MG63 (cell line): ENCODE results near the gene FLT1. TPM values are rescaled to one million over a fixed set of nuclear protein-coding genes. Genes with fewer than 3 reads are reported as not detected.

Source experiments
- DNase-seq: peaks from one replicate; pipeline ENCODE4 v3.0.0-alpha.2; 2020
- H3K27me3 ChIP-seq: fragments of 250-450 bp; sonication (Bioruptor Pico); 2 replicates; pipeline ENCODE4 v1.5.1; 2020; ENCODE audit warnings: mild to moderate bottlenecking, moderate library complexity
- H3K36me3 ChIP-seq: fragments of 250-450 bp; sonication (Bioruptor Pico); 2 replicates; pipeline ENCODE4 v1.5.1; 2020; ENCODE audit warnings: mild to moderate bottlenecking, moderate library complexity
- H3K4me3 ChIP-seq: fragments of 250-450 bp; sonication (Bioruptor Pico); 2 replicates; pipeline ENCODE4 v1.5.1; 2020; ENCODE audit warnings: mild to moderate bottlenecking, moderate library complexity
- H3K9me3 ChIP-seq: fragments of 250-450 bp; sonication (Bioruptor Pico); 2 replicates; pipeline ENCODE4 v1.5.1; 2020; ENCODE audit warnings: mild to moderate bottlenecking, moderate library complexity
- total RNA-seq: library from RNA; depleted of rRNA; stranded (reverse); fragments of >200 nt; shearing (Covaris generic); gene quantifications from 2 replicates; pipeline ENCODE4 v1.2.3, GENCODE V29; 2014; ENCODE audit warnings: low replicate concordance

The FLT1 gene
- total RNA-seq, 1 experiment from 2014 or later: 0.66 TPM

- no peaks in the 10 kb centered on the region for H3K36me3 ChIP-seq
- H3K4me3 ChIP-seq: no peak overlapping the region
- no peak for DNase-seq
- no peaks in the 10 kb centered on the region for H3K9me3 ChIP-seq
- no peaks in the 10 kb centered on the region for H3K27me3 ChIP-seq
Observed at GRCh38 chr13:28318496-28318895, 176.4 kb downstream of the FLT1 start.

- Histone ChIP-seq H3K36me3 (no peaks in the 10 kb centered on the region), H3K27me3 (no peaks in the 10 kb centered on the region), H3K9me3 (no peaks in the 10 kb centered on the region), H3K4me3 (no peak overlapping the region)
- no peak for DNase-seq
Observed at GRCh38 chr13:28316836-28317235, 178.1 kb downstream of the FLT1 start.

GRCh38 chr13:28316129-28316528 is 178.8 kb downstream of the FLT1 start:
- DNase-seq: no peak
- Histone ChIP-seq H3K4me3 (no peak overlapping the region), H3K36me3 (no peaks in the 10 kb centered on the region), H3K9me3 (no peaks in the 10 kb centered on the region), H3K27me3 (no peaks in the 10 kb centered on the region)

- H3K9me3 ChIP-seq: no peaks in the 10 kb centered on the region
- H3K27me3 ChIP-seq: no peaks in the 10 kb centered on the region
- DNase-seq: no peak
- H3K36me3 ChIP-seq: no peaks in the 10 kb centered on the region
- no peak overlapping the region for H3K4me3 ChIP-seq
Observed at GRCh38 chr13:28314879-28315278, 180.0 kb downstream of the FLT1 start.

- Histone ChIP-seq H3K4me3 (no peak overlapping the region), H3K27me3 (no peaks in the 10 kb centered on the region), H3K9me3 (no peaks in the 10 kb centered on the region), H3K36me3 (no peaks in the 10 kb centered on the region)
- DNase-seq: no peak
Observed at GRCh38 chr13:28313579-28313978, 181.3 kb downstream of the FLT1 start.

- no peaks in the 10 kb centered on the region for H3K36me3 ChIP-seq
- H3K9me3 ChIP-seq: no peaks in the 10 kb centered on the region
- no peaks in the 10 kb centered on the region for H3K27me3 ChIP-seq
- DNase-seq: no peak
- H3K4me3 ChIP-seq: no peak overlapping the region
Observed at GRCh38 chr13:28306325-28306724, 188.6 kb downstream of the FLT1 start.

- H3K27me3 ChIP-seq: no peaks in the 10 kb centered on the region
- no peak overlapping the region for H3K4me3 ChIP-seq
- no peaks in the 10 kb centered on the region for H3K36me3 ChIP-seq
- no peak for DNase-seq
- H3K9me3 ChIP-seq: no peaks in the 10 kb centered on the region
Observed at GRCh38 chr13:28301839-28302238, 193.1 kb downstream of the FLT1 start.

- no peak overlapping the region for H3K4me3 ChIP-seq
- no peaks in the 10 kb centered on the region for H3K27me3 ChIP-seq
- DNase-seq: no peak
- H3K36me3 ChIP-seq: no peaks in the 10 kb centered on the region
- no peaks in the 10 kb centered on the region for H3K9me3 ChIP-seq
Observed at GRCh38 chr13:28299916-28300315, 195.0 kb downstream of the FLT1 start.

GRCh38 chr13:28297341-28297740 is 197.6 kb downstream of the FLT1 start:
- H3K27me3 ChIP-seq: no peaks in the 10 kb centered on the region
- no peaks in the 10 kb centered on the region for H3K9me3 ChIP-seq
- DNase-seq: no peak
- no peak overlapping the region for H3K4me3 ChIP-seq
- peaks cover 14% of the 10 kb centered on the region for H3K36me3 ChIP-seq

- H3K36me3 ChIP-seq: peaks cover 31% of the 10 kb centered on the region
Observed at GRCh38 chr13:28286263-28286662, 208.7 kb downstream of the FLT1 start.

GRCh38 chr13:28283600-28283999 is 211.3 kb downstream of the FLT1 start:
- no peak for DNase-seq
- no peaks in the 10 kb centered on the region for H3K27me3 ChIP-seq
- no peaks in the 10 kb centered on the region for H3K9me3 ChIP-seq
- peaks cover 38% of the 10 kb centered on the region for H3K36me3 ChIP-seq
- H3K4me3 ChIP-seq: no peak overlapping the region

More at GRCh38 chr13:28286263-28286662, 208.7 kb downstream of the FLT1 start:
- Histone ChIP-seq H3K4me3 (no peak overlapping the region), H3K9me3 (no peaks in the 10 kb centered on the region), H3K27me3 (no peaks in the 10 kb centered on the region)
- no peak for DNase-seq

GRCh38 chr13:28282451-28282850 is 212.5 kb downstream of the FLT1 start:
- no peak for DNase-seq
- Histone ChIP-seq H3K36me3 (peaks cover 33% of the 10 kb centered on the region), H3K4me3 (no peak overlapping the region), H3K9me3 (no peaks in the 10 kb centered on the region), H3K27me3 (no peaks in the 10 kb centered on the region)

- H3K27me3 ChIP-seq: no peaks in the 10 kb centered on the region
- H3K36me3 ChIP-seq: peaks cover 14% of the 10 kb centered on the region; the same call in 1 of the 2 replicates
- no peaks in the 10 kb centered on the region for H3K9me3 ChIP-seq
- DNase-seq: no peak
- no peak overlapping the region for H3K4me3 ChIP-seq
Observed at GRCh38 chr13:28273919-28274318, 221.0 kb downstream of the FLT1 start.

- Histone ChIP-seq H3K27me3 (no peaks in the 10 kb centered on the region), H3K9me3 (no peaks in the 10 kb centered on the region), H3K36me3 (peaks cover 6% of the 10 kb centered on the region), H3K4me3 (no peak overlapping the region)
- DNase-seq: no peak
Observed at GRCh38 chr13:28271056-28271840, 223.7 kb downstream of the FLT1 start.

- Histone ChIP-seq H3K36me3 (peaks cover 6% of the 10 kb centered on the region), H3K4me3 (no peak overlapping the region), H3K9me3 (no peaks in the 10 kb centered on the region), H3K27me3 (no peaks in the 10 kb centered on the region)
- no peak for DNase-seq
Observed at GRCh38 chr13:28268800-28269223, 226.1 kb downstream of the FLT1 start.

- DNase-seq: no peak
- Histone ChIP-seq H3K27me3 (no peaks in the 10 kb centered on the region), H3K36me3 (peaks cover 16% of the 10 kb centered on the region), H3K4me3 (no peak overlapping the region), H3K9me3 (no peaks in the 10 kb centered on the region)
Observed at GRCh38 chr13:28267497-28267896, 227.4 kb downstream of the FLT1 start.

- Histone ChIP-seq H3K4me3 (no peak overlapping the region), H3K9me3 (no peaks in the 10 kb centered on the region), H3K36me3 (peaks cover 19% of the 10 kb centered on the region), H3K27me3 (no peaks in the 10 kb centered on the region)
- DNase-seq: no peak
Observed at GRCh38 chr13:28258417-28258816, 236.5 kb downstream of the FLT1 start.

- Histone ChIP-seq H3K9me3 (no peaks in the 10 kb centered on the region), H3K4me3 (no peak overlapping the region), H3K27me3 (no peaks in the 10 kb centered on the region), H3K36me3 (peaks cover 9% of the 10 kb centered on the region)
- no peak for DNase-seq
Observed at GRCh38 chr13:28257305-28257704, 237.6 kb downstream of the FLT1 start.
